GM13977 (cell line): Measurements from ENCODE around the gene WFDC5.

ENCODE experiments used
- DNase-seq: peaks from one replicate; pipeline ENCODE4 v3.0.0; 2012; ENCODE audit warnings: low spot score
- CTCF ChIP-seq: IDR thresholded peaks from 2 replicates; pipeline ENCODE4 v1.5.1; 2012; ENCODE audit warnings: mild to moderate bottlenecking, control low read depth; ENCODE audit not compliant: insufficient read depth; ENCODE audit errors: extremely low read depth, missing control alignments
- in situ Hi-C: fragments of 300-500 bp; cut with MboI; formaldehyde crosslinking; loops from one replicate; pipeline ENCODE4 v1.12.0; 2022; ENCODE audit warnings: low sequenced_read_pairs, low pct_unique_long_range_greater_than_20kb, mixed read lengths, inconsistent platforms; ENCODE audit not compliant: unreplicated experiment

WFDC5 gene

GRCh38 chr20:45073221-45073620, 41.8 kb downstream of the WFDC5 start:
- TF ChIP-seq CTCF = no peak
- DNase-seq = no peak
- in situ Hi-C loops = no loop called here

GRCh38 chr20:45072066-45072465, 42.9 kb downstream of the WFDC5 start:
- in situ Hi-C loops = no loop called here
- no peak for DNase-seq
- no peak for TF ChIP-seq CTCF

- no peak for TF ChIP-seq CTCF
- in situ Hi-C loops = no loop called here
- DNase-seq = no peak
These were observed 43.9 kb downstream of the WFDC5 start for GRCh38 chr20:45070932-45071632.

- TF ChIP-seq CTCF = no peak
- no peak for DNase-seq
- in situ Hi-C loops = no loop called here
These were observed 45.7 kb downstream of the WFDC5 start for GRCh38 chr20:45069261-45069660.

GRCh38 chr20:45067558-45067957, 47.4 kb downstream of the WFDC5 start:
- no peak for TF ChIP-seq CTCF
- in situ Hi-C loops = no loop called here
- DNase-seq = no peak

- no peak for DNase-seq
- in situ Hi-C loops = no loop called here
- no peak for TF ChIP-seq CTCF
These were observed 47.9 kb downstream of the WFDC5 start for GRCh38 chr20:45067087-45067486.

GRCh38 chr20:45066372-45066771, 48.6 kb downstream of the WFDC5 start:
- no peak for TF ChIP-seq CTCF
- in situ Hi-C loops = no loop called here
- no peak for DNase-seq
